A172 (cell line): ENCODE results near the gene PPM1H. TPM values are rescaled to one million over a fixed set of nuclear protein-coding genes. Genes with fewer than 3 reads are reported as not detected.
"Not testable (repeated sequence)": the region's sequence is repeated elsewhere in the genome, so short reads cannot be mapped to it uniquely, and the experiment has no call there.

Experiments
- DNase-seq: peaks from one replicate; pipeline ENCODE4 v3.0.0-alpha.2; 2015; ENCODE audit warnings: low spot score
- total RNA-seq: library from RNA; depleted of rRNA; stranded (reverse); fragments of >200 nt; shearing (Covaris generic); gene quantifications from 2 replicates; pipeline ENCODE4 v1.2.3, GENCODE V29; 2014

PPM1H gene
- total RNA-seq, 1 experiment from 2014 or later: 9.2 TPM

- no peak for DNase-seq
These were observed 8.9 kb upstream of the PPM1H start for GRCh38 chr12:62943779-62944395.

DNA sequence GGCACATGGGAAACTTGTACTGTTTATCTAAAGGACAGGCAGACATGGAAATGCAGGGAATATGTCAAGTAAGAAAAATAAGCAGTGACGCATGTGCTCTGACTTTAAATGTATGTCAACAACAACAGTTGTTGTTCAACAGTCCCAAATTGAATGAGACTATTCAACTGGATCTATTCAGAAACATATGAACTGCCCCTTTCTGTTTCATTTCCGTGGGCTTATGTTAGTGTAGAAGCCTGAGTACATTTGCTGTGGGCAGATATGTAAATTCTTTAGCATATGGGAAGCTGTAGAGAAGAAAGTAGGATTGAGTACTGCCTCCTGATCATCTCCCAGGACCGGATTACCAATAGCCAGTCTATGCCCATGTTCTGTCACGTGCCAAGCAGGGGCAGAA, 7.4 kb upstream of the PPM1H start:
- not testable (repeated sequence) for DNase-seq

- peak; percentile 6 for DNase-seq
These were observed 631 bp downstream of the PPM1H start for GRCh38 chr12:62934239-62934798.

- no peak for DNase-seq
These were observed 1.2 kb downstream of the PPM1H start for GRCh38 chr12:62933602-62934238.

DNA sequence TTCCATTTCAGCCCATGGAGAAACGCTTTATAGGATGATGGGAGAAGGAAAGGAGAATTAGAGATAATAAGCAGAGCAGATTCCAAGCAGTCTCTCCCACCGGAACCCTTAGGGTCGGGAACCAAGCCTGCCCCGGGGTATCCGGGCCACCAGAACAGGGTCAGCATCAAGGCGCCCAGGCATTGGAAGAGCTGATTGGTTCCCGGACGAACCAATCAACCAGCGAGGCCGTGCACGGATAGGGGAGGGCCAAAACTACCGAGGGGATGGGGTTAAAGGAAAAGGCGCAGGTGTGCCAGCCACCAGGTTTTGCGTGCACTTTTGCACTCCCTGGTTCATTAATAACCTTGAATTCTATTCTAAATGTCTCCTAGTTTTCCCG, 1.7 kb downstream of the PPM1H start:
- DNase-seq: no peak

DNA sequence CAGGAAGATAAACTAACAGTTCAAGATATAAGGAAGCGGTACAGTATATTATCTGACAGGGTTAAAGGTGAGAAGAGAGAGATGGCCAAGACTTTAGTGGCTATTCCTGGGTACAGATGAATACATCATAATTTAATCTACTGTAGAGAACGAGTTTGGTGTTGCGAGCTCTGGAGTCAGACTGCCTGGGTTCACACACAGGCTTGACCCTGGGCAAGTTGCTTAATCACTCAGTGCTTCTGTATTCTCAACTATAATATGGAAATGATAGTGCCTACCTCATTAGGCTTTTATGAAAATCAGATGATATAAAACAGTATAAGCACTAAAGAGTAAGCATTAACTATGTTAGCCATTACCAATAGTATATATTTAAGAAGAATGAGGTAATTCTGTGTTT, 3.5 kb downstream of the PPM1H start:
- DNase-seq: no peak

DNA sequence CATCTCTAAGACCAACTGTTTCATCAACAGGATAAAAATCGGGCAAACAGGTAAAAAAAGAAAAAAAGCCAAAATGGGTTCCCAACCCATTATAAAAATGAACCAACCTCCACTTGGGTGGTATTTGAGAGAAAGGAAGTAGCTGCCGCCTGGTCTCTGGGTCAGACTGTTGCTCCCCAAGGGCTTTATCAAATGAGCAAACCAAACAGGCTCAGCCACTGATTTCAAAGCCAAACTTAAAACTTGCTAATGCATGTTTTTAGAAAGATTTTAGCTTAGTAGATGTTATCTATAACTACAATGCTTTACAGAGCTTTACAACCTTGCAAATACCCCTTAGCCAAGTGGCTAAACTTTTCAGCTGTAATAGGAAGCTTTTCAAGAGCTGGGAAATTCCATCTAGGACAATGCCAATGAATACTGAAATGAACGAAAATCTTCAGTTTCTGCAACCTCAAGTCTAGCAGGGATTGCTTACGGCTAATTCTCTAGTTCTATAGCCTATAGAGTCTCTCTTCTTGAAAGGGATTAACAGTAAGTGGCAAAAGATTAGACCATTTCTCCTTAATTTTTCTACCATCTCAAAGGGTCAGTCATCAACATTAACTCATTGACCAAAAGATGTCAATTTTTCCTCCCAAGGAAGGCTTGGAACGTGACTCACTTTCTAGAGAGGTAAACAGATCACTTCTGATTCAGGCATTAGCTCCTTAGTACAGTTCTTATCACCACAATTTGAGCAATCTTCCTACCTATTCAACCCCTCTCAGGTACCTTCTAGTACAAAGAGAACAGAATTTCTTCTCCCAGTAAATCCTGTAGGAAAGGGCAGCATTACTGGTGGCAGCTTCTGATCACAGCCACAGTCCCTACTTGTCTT, 4.2 kb downstream of the PPM1H start:
- DNase-seq: no peak

DNA sequence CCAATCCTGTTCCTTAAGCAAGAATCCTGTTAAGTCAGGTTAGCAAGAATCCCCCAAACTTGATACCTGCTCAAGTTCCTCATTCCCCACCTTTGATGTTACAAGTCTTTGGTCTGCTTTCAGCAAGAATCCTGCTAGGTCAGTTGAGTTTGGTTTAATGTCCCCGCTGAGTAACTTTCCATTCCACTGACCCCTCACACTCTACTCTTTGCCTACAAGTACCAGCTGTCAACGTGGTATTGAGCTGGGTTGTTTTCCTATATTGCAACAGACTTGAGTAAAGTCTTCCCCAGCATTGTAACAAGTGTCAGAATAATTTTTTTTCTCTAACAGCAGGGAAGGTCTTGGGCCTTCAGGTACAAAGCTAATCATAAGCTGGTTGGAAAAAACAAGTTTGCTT, 6.3 kb downstream of the PPM1H start:
- no peak for DNase-seq

DNA sequence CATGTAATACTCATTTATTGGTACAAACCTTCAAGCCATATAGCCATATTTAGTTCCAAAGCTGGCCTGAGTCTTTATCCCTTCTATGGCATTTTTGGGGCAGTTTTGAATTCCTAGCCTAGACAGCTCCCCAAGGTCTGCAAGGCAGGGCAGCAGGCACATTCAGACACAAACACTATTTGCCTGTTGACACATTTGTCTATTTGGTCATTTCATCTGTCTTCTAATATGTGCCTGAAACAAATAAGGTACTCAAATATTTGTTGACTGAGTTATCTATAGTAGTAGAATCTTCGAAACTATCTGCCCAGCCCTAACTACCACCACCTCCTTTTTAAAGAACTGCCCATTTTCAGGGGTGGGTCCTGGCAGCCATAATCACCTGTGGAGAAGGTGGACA, 9.3 kb downstream of the PPM1H start:
- no peak for DNase-seq

DNA sequence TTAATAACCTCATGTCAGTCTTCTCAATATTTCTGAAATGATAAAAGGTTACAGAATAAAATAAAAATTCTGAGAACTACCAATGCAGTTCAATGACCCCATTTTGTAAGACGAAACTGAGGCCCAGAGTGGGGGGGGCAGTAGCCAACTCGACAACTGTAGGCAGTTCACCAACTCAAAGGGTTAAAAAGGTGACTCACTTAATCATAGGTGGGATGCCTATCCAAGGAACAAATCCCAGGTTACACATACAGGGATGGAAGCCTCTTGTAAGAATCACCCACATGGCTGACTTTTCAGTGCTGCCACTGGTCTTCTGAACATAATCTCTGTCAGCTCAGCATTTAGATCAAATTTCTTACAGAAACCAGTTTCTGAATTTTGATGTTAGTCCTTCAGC, 10.9 kb downstream of the PPM1H start:
- DNase-seq: no peak

GRCh38 chr12:62922539-62922938, 12.4 kb downstream of the PPM1H start:
- no peak for DNase-seq

DNA sequence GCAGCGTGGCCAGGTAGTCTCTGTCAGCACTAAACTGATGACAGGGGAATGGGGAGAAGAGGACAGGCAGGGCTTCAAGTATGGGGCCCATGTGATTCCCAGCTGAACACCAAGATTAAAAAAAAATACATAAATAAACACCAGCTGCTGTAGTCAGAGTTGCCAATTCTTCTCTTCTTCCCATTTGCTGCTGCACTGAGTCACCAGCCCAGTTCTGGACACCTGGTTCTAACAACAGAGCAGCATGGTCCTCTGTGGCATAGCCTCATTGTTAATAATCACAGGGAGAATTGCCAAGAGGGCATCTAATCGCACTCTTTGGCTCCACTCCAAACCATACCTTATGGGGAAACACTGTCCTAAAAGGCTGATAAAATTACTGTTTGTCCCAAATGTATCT, 15.1 kb downstream of the PPM1H start:
- peak; percentile 66 for DNase-seq

- DNase-seq: no peak
These were observed 17.0 kb downstream of the PPM1H start for GRCh38 chr12:62917926-62918325.

- DNase-seq: no peak
These were observed 18.1 kb downstream of the PPM1H start for GRCh38 chr12:62916632-62917425.

DNA sequence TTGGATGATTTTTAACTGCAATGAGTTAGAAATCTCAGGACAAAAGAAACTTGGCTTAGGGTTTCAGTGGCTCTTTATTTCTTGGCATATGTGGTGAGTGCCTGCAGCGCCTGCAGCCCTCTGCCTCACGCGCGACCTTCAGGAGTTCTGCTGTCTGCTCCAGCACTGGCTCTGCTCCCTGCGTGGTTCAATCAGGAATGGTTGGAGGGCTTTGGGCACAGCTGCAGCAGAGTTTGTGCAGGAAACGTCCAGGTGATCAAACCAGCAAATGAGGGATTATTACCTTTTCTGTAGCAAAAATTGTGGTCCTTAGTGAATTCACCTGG, 19.8 kb downstream of the PPM1H start:
- DNase-seq: no peak

DNA sequence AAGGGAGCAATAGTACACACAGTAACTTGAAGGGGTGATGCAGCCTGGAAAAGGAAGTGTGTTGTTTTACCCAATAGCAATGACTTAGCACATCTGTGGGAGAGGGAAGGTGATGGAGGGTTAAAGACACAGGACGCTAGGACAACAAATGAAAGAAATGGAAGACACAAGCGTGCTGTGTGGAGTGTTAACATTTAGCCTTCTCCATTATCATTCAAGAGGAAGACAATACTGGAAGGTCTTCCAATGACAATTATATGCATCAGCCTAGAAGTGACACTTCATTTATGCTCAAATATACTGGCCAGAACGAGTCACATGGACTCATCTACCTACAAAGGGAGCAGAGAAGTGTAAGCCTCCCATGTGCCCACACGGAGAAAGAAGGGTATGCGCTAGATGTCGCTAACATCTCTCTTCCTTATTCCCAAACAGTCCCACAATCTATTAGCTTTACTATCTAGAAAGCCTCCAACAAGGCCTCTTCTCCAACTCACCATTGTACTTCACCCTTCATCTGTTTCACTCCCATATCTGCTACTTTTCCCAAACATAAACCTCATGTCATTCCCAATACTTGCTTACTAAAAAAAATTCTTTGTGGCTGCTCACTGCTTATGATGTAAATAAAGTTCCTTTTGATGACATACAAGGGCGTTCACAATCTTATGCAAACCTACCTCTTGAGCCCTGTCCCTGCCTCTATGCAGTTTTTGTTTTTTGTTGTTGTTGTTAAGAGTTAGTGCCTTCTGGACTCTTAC, 20.3 kb downstream of the PPM1H start:
- DNase-seq: no peak

DNA sequence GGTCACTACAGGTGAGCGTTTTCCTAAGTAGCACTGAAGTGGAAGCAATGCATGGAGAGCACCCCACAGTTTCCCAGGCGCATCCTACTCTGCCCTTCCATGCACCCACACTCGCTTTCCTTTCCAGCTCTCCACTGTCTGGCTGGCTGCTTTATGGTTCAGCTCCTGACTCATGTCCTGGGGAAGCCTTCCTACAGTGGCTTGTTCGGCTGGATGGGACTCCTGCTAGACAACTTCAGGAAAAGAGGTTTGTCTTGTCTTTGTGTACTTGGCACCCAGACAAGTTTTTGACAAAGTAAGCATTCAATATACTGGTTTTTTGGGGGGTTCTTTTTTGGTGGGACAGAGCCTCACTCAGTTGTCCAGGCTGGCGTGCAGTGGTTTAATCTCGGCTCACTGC, 21.6 kb downstream of the PPM1H start:
- no peak for DNase-seq

DNA sequence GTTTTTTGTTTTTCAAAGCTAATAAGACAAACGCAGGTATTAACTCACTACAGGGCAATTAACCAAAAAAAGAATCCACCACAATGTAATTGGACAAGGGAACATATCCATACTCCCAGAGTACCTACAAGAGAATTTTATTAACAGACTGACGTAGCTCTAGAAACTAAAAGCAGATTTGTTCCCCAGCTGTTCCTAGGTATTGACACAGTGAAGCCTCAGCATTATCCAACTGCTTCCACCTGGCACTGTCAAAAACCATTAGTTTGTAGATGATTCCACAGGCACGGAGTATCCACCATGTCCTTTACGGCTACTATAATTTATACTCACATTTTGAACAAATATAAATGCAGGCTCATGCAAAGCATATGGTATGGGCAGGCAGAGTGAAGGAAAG, 22.3 kb downstream of the PPM1H start:
- DNase-seq: no peak

- DNase-seq: no peak
These were observed 23.7 kb downstream of the PPM1H start for GRCh38 chr12:62911286-62911685.

GRCh38 chr12:62910549-62911169, 24.3 kb downstream of the PPM1H start:
- DNase-seq: no peak

DNA sequence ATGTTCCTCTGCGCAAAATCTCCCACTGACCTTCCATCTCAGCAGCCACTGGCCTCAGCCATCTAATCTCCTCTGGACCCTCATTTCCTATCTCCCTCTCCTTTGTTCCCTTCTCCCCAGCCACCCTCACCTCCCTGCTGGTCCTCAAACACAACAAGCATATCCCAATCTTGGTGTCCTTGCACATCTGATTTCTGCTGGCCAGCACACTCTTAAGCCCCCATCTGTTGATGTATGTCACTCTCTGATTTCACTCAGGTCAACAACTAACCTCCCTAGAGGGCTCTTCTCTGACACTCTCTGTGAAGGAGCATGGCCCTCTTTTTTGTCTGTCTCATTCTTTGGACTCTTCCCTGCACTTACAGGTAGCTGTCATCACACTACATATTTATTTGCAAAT, 25.6 kb downstream of the PPM1H start:
- no peak for DNase-seq
